ENCODE results near the gene ROCK1. TPM values are rescaled to one million over a fixed set of nuclear protein-coding genes. Genes with fewer than 3 reads are reported as not detected.
A peak's percentile ranks its signal among the peaks of the same experiment; 100 is the strongest.

The ROCK1 gene
- total and polyA plus RNA-seq, 2 donors (not counting 1 experiment from before 2014, with no cell fraction given) = 12.5 to 103 TPM

- CTCF ChIA-PET = no interaction called here
- Mint-ChIP-seq H3K27ac (no peak overlapping the region), H3K4me3 (no peak overlapping the region)
These were observed 47.3 kb downstream of the ROCK1 start for GRCh38 chr18:21064347-21064746.

GRCh38 chr18:21063011-21063410 lies 48.6 kb downstream of the ROCK1 start:
- no CpG with 5 or more reads among the region's 1 CpG for WGBS (ENCODE audit: insufficient coverage)
- H3K36me3 ChIP-seq (replicated peaks in 1 of 2; ENCODE audit: control extremely low read depth in 1 of 2, control insufficient read depth in 1 of 2, extremely low read depth in 1 of 2, insufficient read depth in 2 of 2, low read length in 1 of 2) = peaks cover 0 to 8% of the 10 kb centered on the region in 2 experiments
- H3K79me2 ChIP-seq (ENCODE audit: control insufficient read depth, insufficient read depth, low read length) = peaks cover 85% of the 10 kb centered on the region
- H3K4me1 ChIP-seq (ENCODE audit: control insufficient read depth in 2 of 2, insufficient read depth in 2 of 2, low read length in 2 of 2) = no peaks in the 10 kb centered on the region
- H3K27me3 Mint-ChIP-seq = no peaks in the 10 kb centered on the region
- H3K9me3 ChIP-seq (ENCODE audit: control extremely low read depth in 1 of 3, control insufficient read depth in 2 of 3, insufficient read depth in 1 of 3, low read length in 2 of 3) = peaks cover 0 to 1% (median 0%) of the 10 kb centered on the region in 3 donors
- H3K27ac ChIP-seq (ENCODE audit: low read length in 2 of 2) = no peak overlapping the region
- no peak overlapping the region for H3K4me3 Mint-ChIP-seq
- no peaks in the 10 kb centered on the region for H3K27me3 ChIP-seq (replicated peaks in 1 of 4; ENCODE audit: control extremely low read depth in 1 of 4, control insufficient read depth in 3 of 4, insufficient read depth in 4 of 4, low read length in 3 of 4)
- H3K4me1 Mint-ChIP-seq = peaks cover 25% of the 10 kb centered on the region
- H3K4me2 ChIP-seq (replicated peaks; ENCODE audit: low read depth, low read length, poor library complexity, severe bottlenecking) = no peak overlapping the region
- no peak for DNase-seq
- intact Hi-C loops (cut with micrococcal nuclease) = no loop called here
- no peak overlapping the region for H2AFZ ChIP-seq (ENCODE audit: insufficient read depth, low read depth, low read length, poor library complexity, severe bottlenecking)
- peaks cover 55% of the 10 kb centered on the region for H4K20me1 ChIP-seq (ENCODE audit: control insufficient read depth, insufficient read depth, low read length, poor library complexity, severe bottlenecking)
- no peak overlapping the region for H3K4me3 ChIP-seq (ENCODE audit: control extremely low read depth in 1 of 5, extremely low read depth in 1 of 5, insufficient read depth in 1 of 5, low read depth in 2 of 5, low read length in 4 of 5)
- H3K9ac ChIP-seq (ENCODE audit: low read length) = no peak overlapping the region
- H3K27ac Mint-ChIP-seq = no peak overlapping the region
- ChIA-PET CTCF (interaction anchor here (1.8 kb wide), 1 partner anchor 8 kb away, joined by 5 read pairs; no protein-coding TSS in a partner anchor), POLR2A (no interaction called here)
- ATAC-seq (ENCODE audit: low read depth) = no peak
- TF ChIP-seq EZH2 (IDR thresholded peaks at IDR 0.05; ENCODE audit: borderline replicate concordance, insufficient read depth, low read depth, low read length, poor library complexity, severe bottlenecking) = no peak
- TF ChIP-seq CTCF (IDR thresholded peaks at IDR 0.05) = no peak
- H3K9me3 Mint-ChIP-seq (ENCODE audit: insufficient read depth) = no peaks in the 10 kb centered on the region

More at GRCh38 chr18:21064347-21064746, 47.3 kb downstream of the ROCK1 start:
- TF ChIP-seq CTCF (IDR thresholded peaks at IDR 0.05) = no peak
- TF ChIP-seq EZH2 (IDR thresholded peaks at IDR 0.05; ENCODE audit: borderline replicate concordance, insufficient read depth, low read depth, low read length, poor library complexity, severe bottlenecking) = no peak
- peaks cover 80% of the 10 kb centered on the region for H3K79me2 ChIP-seq (ENCODE audit: control insufficient read depth, insufficient read depth, low read length)
- no peaks in the 10 kb centered on the region for H3K27me3 ChIP-seq (replicated peaks in 1 of 4; ENCODE audit: control extremely low read depth in 1 of 4, control insufficient read depth in 3 of 4, insufficient read depth in 4 of 4, low read length in 3 of 4)
- Mint-ChIP-seq H3K4me1 (peaks cover 25% of the 10 kb centered on the region), H3K27me3 (no peaks in the 10 kb centered on the region), H3K9me3 (ENCODE audit: insufficient read depth) (no peaks in the 10 kb centered on the region)
- no peaks in the 10 kb centered on the region for H3K4me1 ChIP-seq (ENCODE audit: control insufficient read depth in 2 of 2, insufficient read depth in 2 of 2, low read length in 2 of 2)
- H2AFZ ChIP-seq (ENCODE audit: insufficient read depth, low read depth, low read length, poor library complexity, severe bottlenecking) = no peak overlapping the region
- no peak overlapping the region for H3K4me3 ChIP-seq (ENCODE audit: control extremely low read depth in 1 of 5, extremely low read depth in 1 of 5, insufficient read depth in 1 of 5, low read depth in 2 of 5, low read length in 4 of 5)
- H4K20me1 ChIP-seq (ENCODE audit: control insufficient read depth, insufficient read depth, low read length, poor library complexity, severe bottlenecking) = peaks cover 51% of the 10 kb centered on the region
- no peak overlapping the region for H3K4me2 ChIP-seq (replicated peaks; ENCODE audit: low read depth, low read length, poor library complexity, severe bottlenecking)
- POLR2A ChIA-PET = no interaction called here
- peak overlapping the region in 1 of 2 donors; percentile 26 for H3K27ac ChIP-seq (ENCODE audit: low read length in 2 of 2)
- DNase-seq = no peak
- ATAC-seq (ENCODE audit: low read depth) = no peak
- H3K36me3 ChIP-seq (replicated peaks in 1 of 2; ENCODE audit: control extremely low read depth in 1 of 2, control insufficient read depth in 1 of 2, extremely low read depth in 1 of 2, insufficient read depth in 2 of 2, low read length in 1 of 2) = peaks cover 2 to 11% of the 10 kb centered on the region in 2 experiments
- H3K9ac ChIP-seq (ENCODE audit: low read length) = no peak overlapping the region
- intact Hi-C loops (cut with micrococcal nuclease) = no loop called here
- H3K9me3 ChIP-seq (ENCODE audit: control extremely low read depth in 1 of 3, control insufficient read depth in 2 of 3, insufficient read depth in 1 of 3, low read length in 2 of 3) = peaks cover 0 to 1% (median 0%) of the 10 kb centered on the region in 3 donors
